GM18873 (cell line): ENCODE results near the gene FECH.
"Not testable (repeated sequence)": the region's sequence is repeated elsewhere in the genome, so short reads cannot be mapped to it uniquely, and the experiment has no call there.

Experiments
- ATAC-seq: cut with Tn5 transposase; IDR thresholded peaks from one replicate; pipeline ENCODE4 v1.9.1; 2021; ENCODE audit warnings: mild to moderate bottlenecking, moderate library complexity, moderate number of reproducible peaks; ENCODE audit not compliant: unreplicated experiment, low FRiP score

Gene FECH, protein sequence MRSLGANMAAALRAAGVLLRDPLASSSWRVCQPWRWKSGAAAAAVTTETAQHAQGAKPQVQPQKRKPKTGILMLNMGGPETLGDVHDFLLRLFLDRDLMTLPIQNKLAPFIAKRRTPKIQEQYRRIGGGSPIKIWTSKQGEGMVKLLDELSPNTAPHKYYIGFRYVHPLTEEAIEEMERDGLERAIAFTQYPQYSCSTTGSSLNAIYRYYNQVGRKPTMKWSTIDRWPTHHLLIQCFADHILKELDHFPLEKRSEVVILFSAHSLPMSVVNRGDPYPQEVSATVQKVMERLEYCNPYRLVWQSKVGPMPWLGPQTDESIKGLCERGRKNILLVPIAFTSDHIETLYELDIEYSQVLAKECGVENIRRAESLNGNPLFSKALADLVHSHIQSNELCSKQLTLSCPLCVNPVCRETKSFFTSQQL

DNA sequence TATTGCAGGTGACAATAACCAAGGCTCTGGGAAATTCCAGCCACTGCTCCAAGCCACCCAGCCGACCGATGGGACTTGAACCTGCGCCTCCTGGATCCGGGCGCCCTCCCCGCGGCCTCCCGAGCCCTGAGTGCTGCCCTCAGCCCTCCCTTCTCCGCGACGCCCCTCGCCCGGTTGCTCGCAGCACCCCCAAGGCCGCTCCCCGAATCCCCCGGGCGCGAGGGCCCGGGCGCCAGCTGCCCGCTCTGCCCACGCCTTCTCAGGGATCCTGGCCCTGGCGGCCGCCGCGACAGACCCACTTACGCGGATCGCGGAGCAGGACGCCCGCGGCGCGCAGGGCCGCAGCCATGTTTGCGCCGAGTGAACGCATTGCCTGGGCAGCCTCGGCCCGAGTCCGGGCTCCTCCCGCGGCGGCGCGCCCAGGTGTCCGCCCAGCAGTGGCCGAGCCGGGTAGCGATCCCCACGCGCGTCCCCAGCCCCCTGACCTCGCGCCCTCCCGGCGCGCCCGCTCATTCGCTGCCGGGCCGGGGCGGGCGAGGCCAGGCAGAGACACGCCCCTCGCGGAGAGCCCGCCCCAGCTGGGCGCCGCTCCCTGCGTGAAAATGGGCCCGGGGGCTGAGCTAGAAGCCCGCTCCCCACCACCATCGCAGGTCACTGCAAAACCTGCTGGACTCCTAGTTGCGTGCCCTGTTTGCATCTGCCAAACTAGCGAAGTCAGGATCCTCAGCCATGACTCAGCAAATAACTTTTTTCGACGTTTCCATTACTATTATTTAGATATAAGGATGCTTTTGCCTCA lies at the start of gene FECH:
Gene FECH, minus strand, starts transcription at position 452 of the 799 bp plus-strand sequence. Its CDS starts 82 bp downstream, at position 370.
- peak; percentile 71 for ATAC-seq

DNA sequence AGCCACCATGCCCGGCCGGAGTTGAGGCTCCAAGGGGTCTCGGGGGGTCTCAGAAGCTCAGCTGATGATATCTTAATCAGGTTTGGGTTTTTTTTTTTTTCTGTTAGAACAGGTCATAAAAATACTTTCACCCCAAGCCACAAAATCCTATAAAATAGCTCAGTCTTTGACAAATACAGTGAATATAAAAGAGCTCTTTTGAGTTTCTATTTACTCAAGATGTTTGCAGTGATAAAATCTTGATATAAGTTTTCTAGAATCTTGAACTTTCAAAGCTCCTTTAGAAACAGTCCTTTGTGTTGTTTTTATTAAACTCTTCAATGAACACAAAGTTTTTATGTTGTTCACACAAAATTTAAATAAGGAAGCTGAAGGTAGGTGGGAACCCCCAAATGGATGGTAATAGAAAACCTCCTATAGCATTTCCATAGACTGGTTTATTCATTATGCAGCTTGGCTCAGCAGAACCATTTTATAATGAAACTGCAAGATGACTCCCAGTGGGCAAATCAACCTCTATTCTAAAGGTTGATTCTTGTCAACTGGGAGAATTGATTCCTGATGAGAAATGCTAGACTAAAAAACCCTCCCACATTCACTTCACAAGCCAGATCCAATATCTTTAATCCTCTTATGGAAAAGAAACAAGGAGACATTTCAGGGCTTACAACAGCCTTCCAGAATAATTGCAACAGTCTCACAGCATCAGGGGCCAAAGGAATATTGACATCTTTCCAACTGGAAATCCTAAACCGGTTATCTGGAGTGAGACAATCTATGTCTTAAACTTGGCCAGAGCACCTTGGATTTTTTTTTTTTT lies 48.7 kb upstream of the FECH start:
- ATAC-seq, result no peak

DNA sequence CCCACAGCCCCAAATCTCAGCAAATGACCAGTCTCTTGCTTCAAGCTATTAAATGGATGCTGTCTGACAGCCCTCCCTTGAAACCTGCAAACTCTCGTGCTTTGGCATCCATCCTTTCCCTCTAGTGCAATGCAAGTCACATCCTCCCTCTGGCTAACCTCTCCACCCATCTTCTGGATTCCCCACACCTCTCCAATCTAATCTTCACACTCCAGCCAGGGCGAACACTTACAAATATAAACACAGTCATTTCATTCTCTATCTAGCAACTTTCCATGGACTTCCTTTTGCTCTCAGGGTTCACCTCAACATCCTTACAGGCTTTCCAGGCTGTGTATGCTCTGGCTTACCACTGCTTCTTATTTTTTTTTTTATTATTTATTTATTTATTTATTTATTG lies 45.2 kb upstream of the FECH start:
- no peak for ATAC-seq

DNA sequence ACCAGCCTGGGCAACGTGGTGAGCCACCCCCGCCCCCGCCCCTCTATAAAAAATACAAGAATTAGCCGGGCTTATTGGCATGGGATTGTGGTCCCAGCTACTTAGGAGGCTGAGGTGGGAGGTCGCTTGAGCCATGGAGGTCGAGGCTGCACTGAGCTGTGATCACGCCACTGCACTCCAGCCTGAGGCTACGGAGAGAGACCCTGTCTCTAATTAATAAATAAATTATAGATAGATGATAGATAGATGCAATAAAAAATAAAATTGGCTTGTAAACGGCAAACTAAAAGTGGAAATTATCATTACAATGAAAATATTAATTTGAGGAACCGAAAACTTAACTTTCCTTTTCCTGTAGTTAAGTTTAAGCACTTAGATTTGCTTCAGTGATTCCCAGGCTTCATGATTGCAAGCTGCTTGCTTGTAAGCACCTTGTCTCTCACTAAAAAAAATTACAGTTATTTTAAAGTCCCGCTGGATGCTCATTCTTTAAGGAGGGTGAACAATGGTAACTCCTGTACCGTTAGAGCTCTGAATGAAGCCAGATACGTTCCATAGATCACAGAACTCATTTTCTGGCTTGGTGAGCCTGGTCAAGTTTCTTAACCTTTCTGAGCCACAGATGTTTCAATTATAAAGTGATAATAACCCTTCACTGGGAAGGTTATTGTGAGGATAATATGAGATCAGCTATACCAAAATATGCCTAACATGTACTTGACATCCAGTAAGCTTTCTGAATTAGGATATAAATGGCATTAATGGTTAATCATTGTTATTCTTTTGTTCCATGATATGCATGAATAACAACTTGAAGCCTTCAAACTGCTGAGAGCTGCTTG lies 44.5 kb upstream of the FECH start:
- no peak for ATAC-seq

DNA sequence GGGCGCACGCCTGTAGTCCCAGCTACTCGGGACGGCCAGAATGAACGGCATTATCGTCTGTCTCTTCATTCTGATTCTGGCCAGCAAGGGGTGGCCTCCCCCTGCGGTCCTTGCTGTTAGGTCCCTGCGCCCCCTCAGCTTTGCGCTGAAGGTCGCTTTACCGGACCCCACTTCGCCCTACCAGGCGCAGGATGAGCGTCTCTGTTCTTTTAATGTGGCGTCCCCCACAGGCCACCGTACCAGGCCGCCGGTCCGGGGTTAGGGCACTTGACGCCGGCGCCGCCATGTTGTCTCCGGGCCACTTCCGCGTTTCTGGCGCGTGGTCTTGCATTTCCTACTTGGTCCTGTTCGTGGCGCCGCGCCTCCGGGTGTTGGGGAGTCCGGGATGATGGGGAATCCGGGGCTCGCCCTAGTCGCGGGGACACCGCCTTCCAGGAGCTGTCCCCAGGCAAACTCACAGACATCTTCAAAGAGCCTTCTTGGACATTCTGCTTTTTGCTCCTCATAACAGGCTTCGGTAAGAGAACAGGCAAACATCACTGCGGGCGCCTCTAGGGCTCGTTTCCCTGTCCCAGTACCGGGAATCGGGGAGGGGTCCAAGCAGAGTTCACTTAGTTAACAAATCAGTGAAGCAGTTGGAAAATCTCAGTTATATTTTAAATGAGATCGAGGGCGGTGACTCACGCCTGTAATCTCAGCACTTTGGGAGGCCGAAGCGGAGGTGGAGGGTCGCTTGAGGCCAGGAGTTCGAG lies 43.7 kb upstream of the FECH start:
- ATAC-seq, result peak; percentile 88

DNA sequence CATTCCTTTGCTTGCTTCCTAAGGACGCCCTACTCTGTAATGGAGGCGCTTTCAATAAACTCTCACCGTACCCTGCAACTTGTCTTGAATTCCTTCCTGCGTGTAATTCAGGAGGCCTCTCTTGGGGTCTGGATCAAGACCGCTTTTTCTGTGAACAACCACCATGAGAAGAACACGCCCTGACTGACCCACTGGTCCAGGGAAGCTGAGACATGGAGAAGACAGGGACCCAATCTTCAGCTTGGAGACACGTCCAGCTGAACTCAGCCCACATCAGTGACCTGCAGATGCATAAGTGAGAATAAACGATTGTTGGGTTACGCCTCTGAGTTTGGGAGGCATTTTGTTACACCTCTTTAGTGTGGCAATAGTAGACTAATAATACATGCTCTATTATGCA lies 42.9 kb upstream of the FECH start:
- ATAC-seq, result no peak

DNA sequence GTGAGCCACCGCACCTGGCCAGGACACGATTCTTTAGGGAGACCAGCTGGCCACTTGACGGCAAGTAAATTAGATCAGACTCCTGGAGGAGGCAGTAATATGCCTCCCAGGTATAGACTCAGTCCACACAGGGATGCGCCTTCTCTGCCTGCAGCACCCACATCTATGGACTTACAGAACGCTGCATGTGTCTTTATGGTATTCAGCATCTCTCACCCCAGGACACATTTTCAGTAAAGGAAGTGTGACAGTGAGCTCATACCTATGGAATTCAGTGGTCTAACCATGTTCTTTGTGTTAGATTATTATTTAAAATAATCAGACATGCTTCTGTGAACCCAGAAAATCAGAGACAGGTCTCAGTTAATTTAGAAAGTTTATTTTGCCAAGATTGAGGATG lies 41.0 kb upstream of the FECH start:
- ATAC-seq, result no peak

DNA sequence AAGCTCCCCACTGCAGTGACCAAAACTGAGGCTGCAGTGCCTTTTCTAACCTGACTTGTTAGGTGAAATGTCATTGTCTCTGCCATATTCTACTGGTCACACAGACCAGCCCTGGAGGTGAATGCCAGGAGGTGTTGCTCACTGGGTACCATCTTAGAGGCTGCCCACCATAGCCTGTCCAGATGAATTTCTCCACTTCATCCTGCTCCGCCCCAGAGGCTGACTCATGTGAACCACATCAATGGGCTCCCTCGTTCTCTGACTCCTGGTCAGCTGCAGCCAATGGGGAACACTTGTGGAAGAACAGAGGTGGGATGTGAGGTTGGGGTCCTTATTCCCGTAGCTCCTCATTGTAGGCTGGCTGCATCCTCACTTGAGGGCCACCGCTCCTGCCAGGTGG lies 38.5 kb upstream of the FECH start:
- ATAC-seq, result no peak

DNA sequence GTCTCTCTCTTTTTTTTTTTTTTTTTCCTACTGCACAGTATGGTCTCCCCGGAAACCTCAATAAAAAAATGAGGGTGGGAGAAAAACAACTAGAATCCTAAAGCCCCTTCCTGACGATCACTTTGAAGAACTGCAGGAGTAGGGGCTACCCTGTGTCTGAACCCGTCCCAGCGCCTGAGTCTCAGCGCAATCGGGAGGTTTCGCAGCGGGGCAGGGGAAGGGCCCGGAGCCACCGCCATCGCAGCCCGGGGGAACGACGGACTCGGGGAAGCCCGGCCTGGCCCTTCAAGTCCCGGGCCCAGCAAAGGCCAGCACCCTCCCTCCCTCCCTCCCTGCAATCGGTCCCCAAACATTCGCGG lies 34.7 kb upstream of the FECH start:
- ATAC-seq, result peak; percentile 2

DNA sequence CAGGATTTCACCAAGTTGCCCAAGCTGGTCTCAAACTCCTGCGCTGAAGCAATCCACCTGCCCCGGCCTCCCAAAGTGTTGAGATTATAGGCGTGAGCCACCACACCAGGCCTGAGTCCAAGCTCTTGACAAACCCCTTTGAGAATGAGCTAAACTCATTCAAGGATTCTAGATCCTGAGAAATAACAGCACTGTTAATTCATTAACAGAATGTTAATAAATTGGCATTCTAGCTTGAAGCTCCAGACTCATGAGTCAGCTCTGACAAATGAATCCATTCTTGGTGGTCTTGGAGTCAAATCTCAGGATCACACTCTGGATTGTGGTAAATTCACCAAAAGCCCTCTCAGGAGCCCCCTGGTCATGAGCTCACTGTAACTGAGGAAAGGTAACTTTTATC lies 33.4 kb upstream of the FECH start:
- no peak for ATAC-seq

DNA sequence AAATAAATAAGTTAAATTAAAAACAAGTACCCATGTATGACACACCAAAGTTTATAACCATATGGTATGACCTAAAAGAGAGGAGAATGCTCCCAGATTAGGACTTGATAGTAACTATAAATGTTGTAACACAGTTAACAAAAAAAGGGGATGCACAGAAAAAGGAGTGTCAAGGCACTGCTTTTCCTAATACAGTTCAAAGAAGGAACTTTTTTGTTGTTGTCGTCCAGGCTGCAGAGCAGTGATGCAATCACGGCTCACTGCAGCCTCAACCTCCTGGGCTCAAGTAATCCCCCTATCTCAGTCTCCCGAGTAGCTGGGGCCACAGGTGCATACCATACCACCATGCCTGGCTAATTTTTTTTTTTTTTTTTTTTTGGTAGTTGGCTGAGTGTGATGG lies 32.4 kb upstream of the FECH start:
- ATAC-seq, result no peak

DNA sequence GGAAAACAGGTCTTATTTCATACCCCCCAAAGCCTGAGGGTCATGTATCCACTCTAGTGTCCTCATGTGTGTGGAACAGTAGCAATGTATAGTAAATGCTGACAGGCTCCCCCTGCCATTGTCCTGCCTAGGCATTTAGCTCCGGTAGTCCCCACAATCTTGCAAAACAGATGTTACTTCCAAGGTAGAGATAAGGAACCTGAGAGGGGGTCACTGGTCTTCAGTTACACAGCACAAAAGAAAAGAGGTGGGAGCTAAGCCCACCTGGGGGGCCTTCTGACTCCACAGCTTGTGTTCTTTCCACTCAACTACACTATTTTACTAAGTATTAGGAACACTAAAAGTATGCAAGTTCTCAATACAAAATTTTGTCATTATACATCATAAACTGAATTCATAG lies 17.4 kb upstream of the FECH start:
- no peak for ATAC-seq

DNA sequence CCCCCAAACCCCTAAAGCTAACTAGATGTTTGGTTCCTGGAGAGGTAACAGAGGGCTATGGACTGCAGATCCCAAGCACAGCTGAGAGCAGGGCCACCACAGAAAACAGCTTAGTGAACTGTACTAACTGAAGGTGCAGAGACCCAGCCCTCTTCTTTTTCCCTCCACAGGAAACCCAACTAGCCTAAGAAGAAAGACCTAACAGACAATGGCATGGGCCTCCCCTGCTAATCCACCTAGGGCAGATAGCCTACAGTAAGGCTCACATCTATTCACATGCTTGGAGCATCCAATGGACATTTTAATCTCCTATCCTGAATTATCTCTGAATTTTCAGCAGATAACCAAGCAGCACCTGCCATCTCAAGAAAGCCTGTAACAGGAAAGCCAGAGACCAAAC lies 8.8 kb upstream of the FECH start:
- ATAC-seq, result no peak

DNA sequence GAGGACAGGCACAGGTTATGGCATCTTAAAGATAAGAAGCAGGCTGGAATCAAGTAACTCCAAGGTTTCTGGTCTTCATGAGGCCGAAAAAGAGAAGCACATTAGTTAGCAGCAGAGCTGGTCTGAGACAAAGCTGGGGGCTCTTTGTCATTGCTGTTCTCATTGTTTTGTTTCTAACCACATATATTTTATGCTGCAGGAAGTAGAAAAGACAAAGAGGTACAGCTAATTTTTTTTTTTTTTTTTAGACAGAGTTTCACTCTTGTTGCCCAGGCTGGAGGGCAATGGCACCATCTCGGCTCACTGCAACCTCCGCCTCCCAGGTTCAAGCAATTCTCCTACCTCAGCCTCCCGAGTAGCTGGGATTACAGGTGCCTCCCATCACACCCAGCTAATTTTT lies 6.2 kb upstream of the FECH start:
- ATAC-seq, result not testable (repeated sequence)

DNA sequence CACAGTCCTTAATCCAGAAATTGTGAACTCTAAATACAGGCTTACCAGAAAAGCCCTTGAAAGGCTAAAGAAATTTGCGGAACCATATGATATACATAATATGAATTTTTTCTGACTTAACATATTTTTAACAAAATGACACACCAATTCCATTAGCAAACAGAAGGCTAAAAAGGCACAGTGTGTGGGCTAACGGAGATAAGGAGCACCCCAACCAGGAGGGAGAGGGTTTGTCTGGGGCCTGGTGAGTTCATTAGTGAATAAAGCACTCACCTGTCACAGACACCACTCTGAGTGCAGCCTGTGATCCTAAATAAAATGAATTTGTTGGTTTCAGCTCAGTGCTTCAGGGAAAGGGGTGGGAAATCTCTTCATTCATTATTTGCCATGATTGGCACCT lies 2.7 kb upstream of the FECH start:
- ATAC-seq, result no peak

DNA sequence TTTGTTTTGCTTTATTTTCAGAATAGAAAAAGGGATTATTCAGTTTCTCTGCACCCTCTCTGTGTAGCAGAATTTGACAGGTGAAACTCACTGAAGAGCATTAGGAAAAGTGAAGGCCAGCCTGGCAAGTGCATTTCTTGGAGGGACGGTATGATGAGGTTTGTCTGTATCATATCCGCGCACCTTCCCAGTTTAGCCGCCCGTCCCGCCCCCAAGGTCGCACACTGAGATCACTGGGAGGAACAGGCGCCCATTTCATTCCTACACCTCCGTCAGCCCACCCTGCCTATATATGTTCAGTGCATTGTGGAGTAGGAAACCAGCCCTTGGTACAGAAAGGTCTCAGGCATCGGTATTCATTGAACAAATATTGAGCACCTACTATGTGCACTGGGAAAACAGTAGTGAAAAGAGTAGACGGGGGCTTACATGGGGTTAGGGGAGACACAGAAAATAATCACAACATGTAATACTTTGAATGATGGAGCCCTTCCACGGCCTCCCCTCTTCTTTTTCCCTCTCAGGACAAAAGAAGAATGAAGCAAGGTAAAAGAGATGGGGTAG lies 678 bp upstream of the FECH start:
- no peak for ATAC-seq

DNA sequence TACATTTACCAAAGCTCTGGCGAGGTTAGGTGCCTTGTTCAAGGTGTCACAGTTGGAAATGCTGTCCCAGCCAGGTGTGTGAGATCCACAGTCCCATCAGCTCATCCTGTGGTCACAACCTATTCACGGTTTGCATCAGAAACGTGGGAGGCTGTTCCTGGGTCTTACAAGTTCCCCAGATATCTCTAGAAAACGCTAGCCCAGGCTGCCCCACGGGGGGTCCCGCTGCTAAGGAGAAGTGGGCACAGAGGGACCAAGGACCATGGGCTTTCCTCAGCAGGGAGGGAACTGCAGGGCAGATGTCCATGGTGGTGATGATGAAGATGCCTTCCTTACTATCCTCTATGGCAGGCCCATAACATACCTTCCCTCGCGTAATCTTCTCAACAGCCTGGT lies 649 bp downstream of the FECH start:
- ATAC-seq, result no peak

DNA sequence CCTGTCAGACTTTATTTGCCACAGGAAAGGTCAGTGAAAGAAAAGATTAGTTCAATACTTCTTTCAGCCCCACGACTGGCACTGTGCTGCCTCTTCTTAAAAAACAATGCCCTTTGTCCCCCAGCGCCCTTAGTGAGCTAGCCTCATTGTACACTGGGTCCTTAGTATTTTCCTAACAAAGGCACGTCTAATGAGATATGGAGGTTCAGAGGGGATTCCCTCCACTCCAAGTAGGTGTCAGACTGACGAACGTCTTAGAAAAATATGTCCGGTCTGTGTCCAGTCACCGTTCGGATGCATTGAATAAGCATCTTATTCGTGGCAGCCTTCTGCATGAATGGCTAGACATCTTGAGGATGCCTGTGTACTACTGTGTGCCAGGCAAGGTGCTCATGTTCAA lies 1.1 kb downstream of the FECH start:
- ATAC-seq, result no peak

DNA sequence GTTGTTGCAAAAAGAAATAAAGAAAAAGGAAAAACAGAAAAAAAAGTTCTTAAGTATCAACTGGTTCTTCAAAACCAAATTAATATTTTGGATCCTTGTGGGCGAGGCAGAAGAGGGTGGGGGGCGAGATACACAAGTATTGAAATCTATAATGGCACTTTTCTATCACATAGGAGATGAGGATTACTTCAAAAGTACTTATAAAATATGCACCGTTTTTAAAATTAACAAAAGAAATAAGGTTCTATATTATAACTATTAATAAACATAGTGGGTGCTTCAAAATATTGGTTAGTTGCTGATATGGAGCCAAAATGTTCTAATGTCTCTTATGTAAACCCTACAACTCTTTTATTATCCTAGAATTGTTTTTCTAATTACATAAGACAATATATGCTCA lies 2.1 kb downstream of the FECH start:
- ATAC-seq, result no peak
